PFSK-1 (cell line): Measurements from ENCODE around the gene FIGNL2.

ENCODE experiments used
- POLR2AphosphoS5 ChIP-seq: IDR thresholded peaks from 2 replicates; pipeline ENCODE4 v1.6.1; 2012; ENCODE audit warnings: low read depth, mild to moderate bottlenecking, control low read depth, low read length, moderate library complexity
- SIN3A ChIP-seq: IDR thresholded peaks from 2 replicates; pipeline ENCODE4 v1.6.1; 2012; ENCODE audit warnings: mild to moderate bottlenecking, low read length, moderate library complexity, borderline replicate concordance; ENCODE audit not compliant: insufficient read depth
- TAF1 ChIP-seq: IDR thresholded peaks from 2 replicates; pipeline ENCODE4 v1.6.1; 2012; ENCODE audit warnings: low read length, control low read depth, borderline replicate concordance; ENCODE audit not compliant: insufficient read depth

DNA sequence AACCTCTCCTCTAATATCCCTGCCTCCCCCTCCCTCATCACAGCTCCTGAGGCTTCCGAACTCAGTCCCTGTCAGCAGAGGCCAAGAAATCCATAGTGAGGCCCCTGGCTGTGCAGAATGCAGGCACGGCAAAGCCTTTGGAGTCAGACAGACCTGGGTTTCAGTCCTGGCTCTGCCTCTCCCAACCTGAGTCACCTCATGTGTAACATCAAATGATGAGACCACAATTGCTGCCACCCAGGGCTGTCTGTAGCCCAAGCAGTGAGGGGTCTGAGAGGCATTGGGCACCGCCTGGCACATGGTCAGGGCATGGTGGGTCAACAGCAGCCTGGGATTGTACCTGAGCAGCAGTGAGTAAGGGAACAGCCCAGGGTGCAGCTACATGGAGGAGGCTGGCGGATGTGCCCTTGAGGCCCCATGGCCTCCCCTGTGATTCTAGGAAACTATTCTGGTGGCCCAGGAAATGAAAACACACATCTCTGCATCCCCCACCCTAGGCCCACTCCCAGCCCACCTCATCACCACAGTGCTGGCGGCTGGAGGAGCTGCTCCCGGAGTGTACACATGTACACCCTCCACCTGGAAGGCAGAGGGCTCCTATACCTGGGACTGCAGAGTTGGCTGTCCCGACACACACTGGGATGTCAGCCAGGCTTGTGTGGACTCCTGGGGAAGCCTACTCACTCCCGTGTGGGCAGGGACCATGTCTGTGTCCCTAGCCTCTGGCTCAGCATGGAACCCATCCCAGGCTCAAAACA is 47.0 kb upstream of the FIGNL2 start:
- TF ChIP-seq SIN3A (no peak), POLR2AphosphoS5 (no peak), TAF1 (no peak)
